ENCODE data around the gene ARHGEF37. TPM values are rescaled to one million over a fixed set of nuclear protein-coding genes. Genes with fewer than 3 reads are reported as not detected.

Gene ARHGEF37
- total and polyA plus RNA-seq, 2 of the 8 experiments (the other 6 are each of a cell fraction or from before 2014, with no cell fraction given): 0.21 to 0.48 TPM

GRCh38 chr5:149638136-149638535 lies 56.8 kb downstream of the ARHGEF37 start (continued):
- TF ChIP-seq E2F6 (IDR thresholded peaks at IDR 0.05): no peak
- no peak for TF ChIP-seq CHD7 (IDR thresholded peaks at IDR 0.05; ENCODE audit: insufficient replicate concordance, low read length)
- no peak for TF ChIP-seq CREB1 (IDR thresholded peaks at IDR 0.05)
- no peak for TF ChIP-seq ATF3 (IDR thresholded peaks at IDR 0.05; ENCODE audit: insufficient read depth, low read depth, low read length)
- TF ChIP-seq SP1 (IDR thresholded peaks at IDR 0.05; ENCODE audit: low read depth, low read length): no peak
- TF ChIP-seq GABPA (IDR thresholded peaks at IDR 0.05; ENCODE audit: borderline replicate concordance, insufficient read depth, low read length): no peak
- no peak for TF ChIP-seq EGR1 (IDR thresholded peaks at IDR 0.05; ENCODE audit: borderline replicate concordance, low read depth, low read length)
